RCC 7860 (cell line): Measurements from ENCODE around the gene DDC.
A peak's percentile ranks its signal among the peaks of the same experiment; 100 is the strongest.

ENCODE experiments used
- DNase-seq: peaks from one replicate; pipeline ENCODE4 v3.0.0-alpha.2; 2015; ENCODE audit warnings: low spot score
- FAIRE-seq: peaks from 2 replicates; lab custom pipeline; 2012; peaks lifted over from hg19 to GRCh38; lab: Jason Lieb, UNC

The DDC gene, protein sequence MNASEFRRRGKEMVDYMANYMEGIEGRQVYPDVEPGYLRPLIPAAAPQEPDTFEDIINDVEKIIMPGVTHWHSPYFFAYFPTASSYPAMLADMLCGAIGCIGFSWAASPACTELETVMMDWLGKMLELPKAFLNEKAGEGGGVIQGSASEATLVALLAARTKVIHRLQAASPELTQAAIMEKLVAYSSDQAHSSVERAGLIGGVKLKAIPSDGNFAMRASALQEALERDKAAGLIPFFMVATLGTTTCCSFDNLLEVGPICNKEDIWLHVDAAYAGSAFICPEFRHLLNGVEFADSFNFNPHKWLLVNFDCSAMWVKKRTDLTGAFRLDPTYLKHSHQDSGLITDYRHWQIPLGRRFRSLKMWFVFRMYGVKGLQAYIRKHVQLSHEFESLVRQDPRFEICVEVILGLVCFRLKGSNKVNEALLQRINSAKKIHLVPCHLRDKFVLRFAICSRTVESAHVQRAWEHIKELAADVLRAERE

DNA sequence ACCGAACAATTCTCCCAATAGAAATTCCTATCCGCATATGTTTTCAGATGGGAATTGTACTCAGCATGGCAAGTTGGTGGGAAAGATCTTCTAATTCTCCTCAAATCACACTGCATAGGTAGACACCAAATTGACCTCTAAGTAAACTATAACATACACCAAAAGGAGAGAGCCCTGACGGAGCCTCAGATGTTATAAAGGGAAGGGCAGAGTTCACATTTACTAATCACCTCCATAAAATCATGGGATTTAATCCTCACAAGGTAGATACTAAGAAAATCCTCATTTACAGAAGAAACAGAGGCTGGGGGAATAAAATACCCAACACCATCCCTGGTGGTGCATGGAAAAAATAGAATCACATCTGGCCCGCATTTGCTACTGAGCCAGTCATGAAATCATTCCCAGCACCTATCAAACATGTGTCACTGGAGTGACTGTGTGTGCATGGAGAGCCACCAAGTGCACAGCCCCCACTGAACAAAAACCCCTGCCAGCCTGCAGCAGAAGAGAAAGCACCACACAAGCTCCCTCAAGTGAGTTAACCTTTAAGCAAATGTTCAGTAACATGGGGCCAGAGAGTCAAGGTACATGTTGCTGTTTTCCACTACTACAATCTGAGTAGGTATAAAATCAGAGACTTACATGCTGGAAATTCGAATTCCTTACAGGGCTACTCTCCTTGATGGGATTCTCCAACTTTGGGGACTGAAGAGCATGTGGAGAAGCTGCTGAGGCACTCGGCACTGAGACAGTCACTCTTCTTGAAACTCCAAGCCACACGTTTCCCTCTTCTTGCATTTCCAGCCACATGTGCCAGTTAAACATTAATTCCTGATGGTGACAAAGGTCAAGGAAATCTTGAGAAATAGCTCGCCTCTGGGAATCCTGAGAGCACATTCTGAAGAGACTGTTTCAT, at the start of gene DDC:
Gene DDC, minus strand, starts transcription at position 766 of the 919 bp plus-strand sequence. CDS start 21,320 bp downstream, outside the sequence.
- peak; percentile 70 for DNase-seq

DNA sequence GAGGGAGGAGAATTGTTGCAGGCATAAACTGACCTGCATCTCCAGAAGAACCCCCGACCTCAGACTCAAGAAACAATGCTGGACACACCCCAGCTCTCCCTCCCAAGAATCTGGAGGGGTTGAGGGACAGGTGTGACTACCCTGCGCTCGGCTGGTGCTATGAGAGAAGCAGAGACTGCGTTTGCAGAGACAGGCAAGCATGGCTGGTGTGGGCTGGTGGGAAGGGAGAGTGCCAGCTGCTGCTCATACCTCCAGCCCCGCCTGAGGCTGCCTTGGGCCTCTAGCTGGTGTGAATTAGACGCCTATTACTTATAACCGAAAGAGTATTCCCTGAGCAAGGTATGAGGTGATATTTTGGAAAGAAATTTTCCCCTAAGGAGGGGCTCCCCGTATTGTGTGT, 48.3 kb upstream of the DDC start:
- DNase-seq (no peak), FAIRE-seq (no peak)

More for the DNA sequence above, at the start of gene DDC:
- FAIRE-seq = peak; percentile 92

DNA sequence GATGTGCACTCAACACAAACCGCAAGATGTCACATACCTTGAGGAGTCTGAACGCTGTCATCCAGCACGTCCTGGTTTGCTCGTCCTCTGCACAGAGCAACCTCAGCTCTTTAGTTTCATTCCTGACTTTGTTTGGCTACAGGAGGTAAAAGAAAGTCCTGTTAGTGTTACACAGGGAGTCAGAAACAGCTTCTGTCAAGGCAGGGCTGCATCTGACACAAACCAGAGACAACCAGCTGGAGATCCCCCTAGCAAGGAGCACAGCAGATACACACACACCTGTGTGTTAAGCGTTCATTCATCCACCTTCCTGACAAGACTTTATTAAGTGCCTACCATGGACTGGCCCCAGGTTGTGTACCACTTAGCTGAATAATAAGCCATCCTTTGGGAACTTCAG, 47.5 kb upstream of the DDC start:
- no peak for FAIRE-seq
- no peak for DNase-seq

DNA sequence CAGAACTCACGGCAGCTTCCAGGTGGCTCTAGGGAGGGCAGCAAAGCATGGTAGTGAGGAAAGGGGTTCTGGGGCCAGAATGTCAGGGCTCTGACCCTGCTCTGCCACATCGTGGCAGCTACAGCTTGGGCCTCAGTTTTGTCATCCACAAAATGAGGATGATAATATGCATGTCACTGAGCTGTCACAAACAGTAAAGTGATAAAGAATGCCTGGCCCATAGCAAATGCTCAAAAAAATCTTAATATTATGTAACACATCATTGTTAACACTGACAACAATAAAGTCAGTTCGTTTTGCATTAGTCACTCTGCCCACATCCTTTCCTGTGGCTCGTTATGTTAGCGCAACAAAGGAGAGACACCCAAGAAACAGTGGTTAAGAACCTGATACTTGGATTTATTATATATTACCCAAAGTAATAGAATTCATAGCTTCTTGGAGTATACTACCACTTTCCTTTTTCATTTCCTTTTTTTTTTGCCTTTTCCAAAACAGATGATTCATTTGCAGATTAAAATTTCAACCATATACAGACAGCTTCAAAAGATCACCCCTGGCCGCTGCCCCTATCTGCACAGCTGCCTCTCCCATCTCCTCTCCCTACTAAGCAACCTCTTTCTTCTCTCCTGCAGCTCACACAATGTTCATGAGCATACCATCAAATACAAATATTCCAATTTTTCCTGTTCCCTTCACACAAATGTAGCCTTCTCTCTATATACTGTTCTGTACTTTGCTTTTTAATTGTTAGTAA, 45.5 kb upstream of the DDC start:
- DNase-seq (peak; percentile 37), FAIRE-seq (no peak)

DNA sequence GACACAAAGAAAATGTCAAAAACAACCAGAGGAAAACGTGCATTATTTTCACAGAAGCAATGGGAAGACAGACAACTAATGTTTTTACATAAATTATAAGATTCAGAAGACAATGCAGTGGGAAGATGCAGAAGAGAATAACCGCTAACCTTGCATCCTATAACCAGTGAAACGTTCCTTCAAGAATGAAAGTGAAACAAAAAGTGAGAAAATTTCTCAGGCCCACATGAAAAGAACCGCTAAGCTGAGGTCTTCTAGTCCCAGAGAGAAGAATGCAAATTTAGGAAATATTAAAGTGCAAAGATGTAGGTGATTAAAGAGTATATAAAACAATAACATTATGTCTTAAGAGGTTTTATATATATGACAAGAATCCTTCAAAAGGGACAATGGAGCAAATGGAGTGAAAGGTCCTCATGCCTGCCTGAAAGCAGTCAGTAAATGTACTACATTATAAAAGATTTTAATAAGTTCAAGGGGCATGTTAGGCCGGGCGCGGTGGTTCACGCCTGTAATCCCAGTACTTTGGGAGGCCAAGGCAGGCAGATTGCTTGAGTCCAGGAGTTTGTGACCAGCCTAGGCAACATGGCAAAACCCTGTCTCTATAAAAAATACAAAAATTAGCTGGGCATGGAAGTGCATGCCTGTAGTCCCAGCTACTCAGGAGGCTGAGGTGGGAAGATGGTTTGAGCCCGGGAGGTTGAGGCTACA, 43.1 kb upstream of the DDC start:
- no peak for DNase-seq
- FAIRE-seq = no peak

DNA sequence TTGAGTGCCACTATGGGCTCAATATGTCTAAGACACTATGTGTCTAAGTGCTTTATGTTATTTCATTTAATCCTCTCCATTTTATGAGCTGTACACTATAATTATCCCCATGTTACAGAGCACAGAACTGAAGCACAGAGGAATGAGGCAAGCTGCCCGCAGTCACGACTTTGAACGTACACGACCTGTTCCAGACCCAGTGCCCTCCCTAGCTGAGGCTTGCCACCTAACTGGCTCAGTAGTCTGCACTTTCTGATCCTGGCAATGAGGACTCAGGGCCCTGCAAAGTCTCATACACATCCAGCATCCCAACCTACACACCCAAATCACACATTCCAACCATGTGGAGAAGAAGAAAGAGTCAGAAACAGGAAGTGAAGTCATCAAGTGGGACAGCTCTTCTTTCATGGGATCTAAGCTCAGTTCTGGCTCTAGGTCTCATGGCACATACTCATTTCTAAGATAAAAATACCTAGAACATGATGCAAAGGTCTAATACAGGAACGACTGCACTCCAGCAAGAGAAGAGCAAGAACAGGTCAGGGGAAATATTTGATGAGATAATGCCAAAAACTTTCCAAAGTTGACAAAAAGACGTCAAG, 42.4 kb upstream of the DDC start:
- DNase-seq (no peak), FAIRE-seq (no peak)

DNA sequence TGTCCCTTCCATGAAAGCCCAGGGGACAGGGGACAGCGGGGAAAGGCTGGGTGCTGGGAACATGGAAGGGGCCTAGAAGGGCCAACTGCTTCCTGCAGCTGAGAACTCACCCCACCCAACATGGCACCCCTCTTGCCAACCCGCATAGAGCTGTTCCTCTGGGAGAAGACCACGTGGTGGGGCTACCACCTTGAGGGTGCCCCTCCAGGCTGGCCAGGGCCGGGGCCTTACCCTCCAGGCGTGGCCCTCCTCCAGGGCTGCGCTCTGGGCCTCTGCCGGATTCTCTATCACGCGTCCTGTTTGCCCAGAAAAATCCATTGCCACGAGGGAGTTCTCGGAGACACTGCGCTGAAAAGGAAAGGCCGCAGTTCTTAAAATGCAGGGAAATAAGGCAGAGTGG, 39.9 kb upstream of the DDC start:
- no peak for DNase-seq
- FAIRE-seq = no peak

DNA sequence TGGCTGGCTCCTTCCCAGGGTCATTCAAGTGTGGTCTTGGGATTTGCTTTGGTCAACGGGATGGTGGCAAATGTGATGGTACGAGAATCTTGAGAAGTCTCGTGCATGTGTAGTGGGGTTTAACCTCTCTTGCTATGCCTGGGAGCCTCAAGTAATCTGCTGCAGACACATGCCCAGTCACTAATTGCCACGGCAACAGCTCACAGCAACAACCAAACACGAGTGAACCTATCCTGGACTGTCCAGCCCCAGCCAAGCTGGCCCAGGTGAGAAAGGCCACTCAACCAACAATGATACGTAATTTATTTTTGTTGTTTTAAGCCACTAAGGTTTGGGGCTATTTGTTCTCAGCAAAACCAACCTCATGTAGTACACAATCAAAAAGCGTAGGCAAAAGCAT, 38.1 kb upstream of the DDC start:
- FAIRE-seq (no peak), DNase-seq (no peak)

DNA sequence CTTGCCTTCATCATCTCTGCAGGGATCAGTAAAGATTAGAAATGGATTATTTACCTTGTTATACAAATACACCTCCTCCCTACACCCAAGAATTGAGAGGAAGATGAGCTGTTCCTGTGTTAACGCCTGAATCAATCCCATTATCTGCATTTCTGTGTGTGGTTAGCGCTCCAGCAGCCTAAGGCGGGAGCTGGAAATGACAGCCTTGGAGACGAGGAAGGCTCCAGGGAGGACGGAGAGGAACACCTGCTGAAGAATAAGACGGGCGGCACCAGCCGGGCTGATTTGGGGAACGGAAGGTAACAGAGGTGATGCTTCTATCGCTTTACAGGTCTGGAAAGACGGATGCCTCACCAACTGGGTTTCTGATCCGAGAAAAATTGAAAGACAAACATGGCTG, 34.2 kb upstream of the DDC start:
- FAIRE-seq = no peak
- DNase-seq = no peak

DNA sequence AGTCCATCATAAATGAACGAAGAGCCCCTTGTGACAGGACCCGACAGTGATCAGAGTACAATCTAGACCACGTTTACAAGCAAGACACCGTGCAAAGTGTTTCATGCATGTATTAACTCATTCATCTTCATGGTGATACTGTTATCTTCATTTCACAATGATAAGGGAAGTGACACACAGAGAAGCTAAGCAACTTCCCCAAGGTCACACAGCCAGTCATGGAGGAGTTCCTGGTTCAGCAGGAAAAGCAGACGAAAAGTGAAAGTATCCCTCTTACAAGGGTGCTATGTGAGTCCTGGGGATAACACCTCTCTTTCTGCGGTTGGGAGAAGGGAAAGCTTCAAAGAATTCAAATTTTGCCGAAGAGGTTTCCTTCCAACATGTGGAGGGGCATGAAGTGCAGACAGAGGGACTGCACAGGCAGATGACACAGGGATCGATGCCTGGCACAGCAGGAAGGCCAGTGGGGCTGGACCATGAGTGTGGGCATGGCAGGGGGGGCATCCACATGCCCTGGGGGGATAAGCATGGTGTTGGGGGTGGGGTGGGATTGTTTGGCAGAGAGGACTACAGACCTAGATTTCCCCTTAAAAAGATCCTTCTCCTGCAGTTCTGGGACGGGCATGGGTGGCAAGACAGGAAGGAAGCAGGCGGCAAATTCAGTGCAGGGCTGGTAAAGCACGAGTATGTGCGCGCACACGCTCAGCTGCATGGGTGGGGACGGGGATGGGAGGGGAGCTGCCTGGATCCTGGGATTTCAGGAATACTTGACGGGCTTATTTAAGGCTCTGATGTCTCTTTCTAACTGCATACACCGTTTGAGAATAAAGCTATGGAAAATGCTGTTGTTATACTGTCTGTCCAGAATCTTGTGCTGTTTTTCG, 33.5 kb upstream of the DDC start:
- FAIRE-seq = no peak
- DNase-seq = no peak

DNA sequence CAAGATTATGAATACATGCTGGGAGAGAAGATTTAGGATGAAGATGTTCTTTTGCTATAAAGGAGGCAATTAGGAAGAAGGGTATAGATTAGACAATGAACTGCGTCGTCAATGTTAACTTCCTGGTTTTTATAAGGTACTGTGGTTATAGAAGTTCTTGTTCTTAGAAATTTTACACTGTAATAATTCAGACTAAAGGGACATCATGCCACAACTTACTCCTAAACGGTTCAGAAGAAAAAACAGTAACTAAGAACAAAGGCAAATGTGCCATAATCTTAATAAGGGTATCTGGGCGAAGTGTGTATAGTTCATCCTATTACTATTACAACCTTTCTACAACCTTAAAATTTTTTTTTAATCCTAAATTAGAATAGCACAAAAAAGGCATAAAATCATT, 31.3 kb upstream of the DDC start:
- FAIRE-seq (no peak), DNase-seq (no peak)

DNA sequence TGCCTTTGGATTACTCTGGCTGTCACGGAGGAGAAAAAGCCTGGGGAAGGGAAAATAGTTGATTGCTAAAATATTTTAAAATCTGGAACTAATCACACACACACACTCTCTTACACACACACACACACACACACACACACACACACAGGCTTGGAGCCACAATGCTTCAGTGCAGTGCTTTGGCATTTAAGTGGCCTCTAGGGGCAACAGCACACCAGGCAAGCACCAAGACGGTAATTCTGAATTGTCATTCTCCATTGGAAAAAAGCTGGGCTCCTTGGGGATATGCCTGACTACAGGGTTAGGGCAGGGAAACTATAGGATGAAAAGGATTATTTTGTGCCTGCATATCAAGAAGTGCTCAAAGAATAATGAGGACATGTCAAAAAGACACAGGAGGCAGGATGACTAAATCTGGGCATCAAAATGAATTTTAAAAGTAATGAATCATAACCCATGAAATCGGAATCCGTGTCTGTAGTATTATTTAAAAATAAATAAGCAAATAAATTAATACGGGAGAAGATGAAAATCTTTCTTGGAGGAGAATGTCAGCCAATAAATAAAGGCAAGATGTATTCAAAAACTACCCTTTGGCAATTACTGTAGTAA, 30.4 kb upstream of the DDC start:
- no peak for FAIRE-seq
- no peak for DNase-seq

DNA sequence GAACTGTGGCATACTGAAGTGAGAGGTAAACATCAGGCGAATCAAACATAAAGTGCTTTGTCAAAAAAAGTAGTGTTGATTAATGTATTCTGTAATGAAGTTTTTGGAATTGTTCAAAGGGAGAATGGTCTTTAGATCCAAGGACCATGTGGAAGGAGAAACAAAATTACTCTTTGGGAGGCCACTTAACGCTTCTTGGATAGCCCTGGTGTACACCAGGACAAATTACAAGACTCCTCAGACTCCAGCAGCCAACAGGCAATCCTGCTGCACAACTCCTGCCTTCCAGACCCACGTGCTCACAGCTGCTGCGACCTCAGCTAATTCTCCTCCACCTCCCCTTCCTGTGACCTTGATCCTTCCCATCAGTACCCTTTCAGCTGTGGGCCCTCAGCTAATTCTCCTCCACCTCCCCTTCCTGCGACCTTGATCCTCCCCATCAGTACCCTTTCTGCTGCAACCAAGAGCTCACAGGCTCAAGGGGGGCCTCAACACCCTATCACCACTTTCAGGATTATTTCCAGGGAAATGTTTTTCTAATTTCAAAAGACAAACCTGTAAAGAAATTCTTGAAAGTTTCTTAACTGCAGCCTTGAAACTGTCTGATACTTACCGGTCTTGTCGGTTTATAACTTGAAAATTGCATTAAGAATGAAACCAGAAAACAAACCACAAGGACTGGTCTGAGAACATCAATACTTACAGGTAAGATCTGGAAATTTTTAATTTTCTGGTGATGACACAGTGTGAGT, 29.7 kb upstream of the DDC start:
- FAIRE-seq = no peak
- no peak for DNase-seq

DNA sequence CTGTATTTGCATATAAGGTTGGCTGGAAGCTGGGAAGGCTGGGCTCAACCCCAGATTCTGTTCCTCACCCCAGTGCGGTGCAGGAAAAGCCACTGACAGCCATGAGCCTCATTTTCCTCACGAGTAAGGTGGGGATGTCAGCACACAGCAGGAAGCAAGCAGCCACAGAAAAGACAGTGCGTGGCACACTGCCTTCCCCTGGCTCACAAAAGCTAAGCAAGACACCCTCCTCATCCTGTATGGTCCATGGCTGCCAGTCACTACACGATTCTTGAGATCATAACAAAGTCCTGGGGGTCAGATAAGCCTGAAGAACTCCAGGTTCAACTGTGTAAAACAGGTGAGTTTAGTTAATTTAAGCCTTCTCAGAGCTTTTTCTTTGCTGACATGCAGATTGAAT, 28.9 kb upstream of the DDC start:
- no peak for FAIRE-seq
- no peak for DNase-seq

DNA sequence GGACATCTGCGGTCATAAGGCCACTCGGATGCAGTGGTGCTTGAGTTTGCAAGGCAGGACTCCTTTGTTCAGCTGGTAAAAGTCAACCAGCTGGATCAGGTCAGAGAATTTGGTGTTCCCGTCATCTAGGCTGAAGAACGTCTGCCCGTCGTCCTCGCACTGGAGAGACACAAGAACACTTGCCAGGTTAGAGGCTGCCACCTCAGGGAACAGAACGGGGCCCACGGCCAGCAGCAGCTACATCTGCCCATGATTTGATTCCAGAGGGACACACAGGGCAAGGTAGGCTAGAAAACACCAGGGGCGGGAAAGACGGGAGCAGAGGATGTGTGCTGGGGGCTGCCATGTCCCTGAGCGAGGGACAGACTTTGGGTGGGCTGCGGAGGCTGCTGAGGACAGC, 27.7 kb upstream of the DDC start:
- no peak for FAIRE-seq

DNA sequence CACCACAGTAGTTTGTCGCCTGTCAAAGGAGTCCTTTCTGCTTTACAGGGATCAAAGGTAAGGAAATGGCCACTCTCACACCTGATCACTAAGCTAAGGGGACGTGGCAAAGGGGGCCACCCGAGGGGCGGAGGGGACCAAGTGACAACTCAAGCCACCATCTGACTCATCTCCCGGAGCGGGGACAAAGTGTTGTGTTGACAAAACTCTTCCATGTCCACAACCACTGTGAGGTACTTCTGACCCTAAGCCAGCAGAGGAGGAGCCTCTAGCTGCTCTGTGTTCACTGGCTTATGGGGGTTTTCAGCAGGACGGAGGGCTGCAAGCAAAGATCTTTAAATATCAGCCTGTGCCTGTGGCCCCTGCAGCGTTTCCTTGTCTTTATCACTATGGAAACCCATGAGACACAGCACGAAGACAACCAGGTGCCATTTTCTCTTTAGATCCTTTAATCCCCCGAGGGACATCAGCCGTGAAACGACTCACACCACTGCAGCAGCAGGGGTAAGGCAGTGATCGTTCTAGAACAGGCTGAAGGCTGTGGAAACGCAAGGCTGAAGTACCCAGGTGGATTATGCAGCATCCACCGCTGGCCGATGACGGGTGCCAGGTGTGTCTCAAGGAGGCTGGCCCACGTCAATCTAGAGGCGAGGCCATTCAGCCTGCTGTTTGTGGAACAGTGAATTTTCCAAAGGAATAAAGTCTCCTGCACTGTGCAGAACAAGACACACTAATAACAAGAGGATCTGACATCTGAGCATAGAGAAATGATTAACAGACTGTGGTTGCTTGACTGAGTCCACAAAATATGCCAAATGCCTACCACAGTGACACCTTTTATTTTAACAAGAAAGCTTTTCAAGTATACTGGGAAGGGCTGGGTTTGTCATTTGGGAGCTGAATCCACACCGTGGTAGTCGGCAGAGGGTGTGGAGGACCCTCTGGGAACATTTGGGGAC, 26.6 kb upstream of the DDC start:
- DNase-seq = peak; percentile 74

More for the DNA sequence above, 27.7 kb upstream of the DDC start:
- no peak for DNase-seq

DNA sequence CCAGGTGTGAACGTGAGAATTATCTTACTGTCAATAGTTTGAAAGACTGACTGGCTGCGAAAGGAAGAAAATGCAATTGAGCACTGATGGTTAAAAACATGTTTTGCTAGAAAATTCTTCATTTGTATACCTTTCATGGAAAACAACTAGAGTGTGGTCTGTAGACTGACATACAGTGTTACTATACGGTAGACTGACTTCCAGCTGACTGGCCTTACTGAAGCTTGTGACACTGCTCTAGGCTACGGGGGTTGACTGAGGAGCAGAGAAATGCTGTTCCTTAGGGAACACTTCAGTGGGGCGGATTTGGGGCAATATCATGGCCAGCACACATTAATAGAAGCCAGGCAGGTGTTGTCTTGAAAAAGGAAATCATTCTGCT, 25.9 kb upstream of the DDC start:
- FAIRE-seq (no peak), DNase-seq (no peak)

More for the DNA sequence above, 26.6 kb upstream of the DDC start:
- FAIRE-seq = peak; percentile 87
